ENCODE measurements around the gene TTLL6.
"Not testable (repeated sequence)": the region's sequence is repeated elsewhere in the genome, so short reads cannot be mapped to it uniquely, and the experiment has no call there.

TTLL6 gene

DNA sequence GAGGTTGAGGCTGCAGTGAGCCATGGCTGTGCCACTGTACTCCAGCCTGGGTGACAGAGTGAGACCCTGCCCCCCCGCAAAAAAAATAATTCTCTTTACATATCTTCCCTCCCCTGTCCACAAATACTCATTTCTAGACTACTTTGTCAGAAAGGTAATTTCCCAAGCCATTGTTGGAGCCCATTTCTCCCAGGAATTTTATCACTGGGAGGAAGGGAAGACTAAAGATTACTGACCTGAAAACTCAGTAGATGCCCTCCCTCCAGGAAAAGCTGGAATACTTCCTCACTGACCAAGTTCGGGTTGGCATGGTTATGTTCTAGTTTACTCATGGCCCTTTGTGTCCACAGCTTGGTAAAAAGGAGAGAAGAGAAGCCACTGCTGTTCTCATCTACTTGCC lies 17.9 kb upstream of the TTLL6 start:
- Histone ChIP-seq H3K4me1 (ENCODE audit: control insufficient read depth, insufficient read depth, low read length) (peaks cover 3% of the 10 kb centered on the region), H3K27ac (ENCODE audit: low read depth, low read length) (no peak overlapping the region), H3K9ac (ENCODE audit: low read length) (no peak overlapping the region), H3K27me3 (ENCODE audit: control insufficient read depth, insufficient read depth, low read length) (no peaks in the 10 kb centered on the region), H3K36me3 (ENCODE audit: control insufficient read depth, insufficient read depth, low read length) (no peaks in the 10 kb centered on the region), H3K4me3 (ENCODE audit: low read length) (no peak overlapping the region)

- Histone ChIP-seq H3K4me1 (ENCODE audit: control insufficient read depth, insufficient read depth, low read length) (peaks cover 3% of the 10 kb centered on the region), H3K9ac (ENCODE audit: low read length) (peak overlapping the region; percentile 7), H3K4me3 (ENCODE audit: low read length) (peak overlapping the region; percentile 89), H3K27me3 (ENCODE audit: control insufficient read depth, insufficient read depth, low read length) (no peaks in the 10 kb centered on the region), H3K27ac (ENCODE audit: low read depth, low read length) (peak overlapping the region; percentile 1), H3K36me3 (ENCODE audit: control insufficient read depth, insufficient read depth, low read length) (no peaks in the 10 kb centered on the region)
These were observed 14.5 kb upstream of the TTLL6 start for GRCh38 chr17:48831549-48831883.

DNA sequence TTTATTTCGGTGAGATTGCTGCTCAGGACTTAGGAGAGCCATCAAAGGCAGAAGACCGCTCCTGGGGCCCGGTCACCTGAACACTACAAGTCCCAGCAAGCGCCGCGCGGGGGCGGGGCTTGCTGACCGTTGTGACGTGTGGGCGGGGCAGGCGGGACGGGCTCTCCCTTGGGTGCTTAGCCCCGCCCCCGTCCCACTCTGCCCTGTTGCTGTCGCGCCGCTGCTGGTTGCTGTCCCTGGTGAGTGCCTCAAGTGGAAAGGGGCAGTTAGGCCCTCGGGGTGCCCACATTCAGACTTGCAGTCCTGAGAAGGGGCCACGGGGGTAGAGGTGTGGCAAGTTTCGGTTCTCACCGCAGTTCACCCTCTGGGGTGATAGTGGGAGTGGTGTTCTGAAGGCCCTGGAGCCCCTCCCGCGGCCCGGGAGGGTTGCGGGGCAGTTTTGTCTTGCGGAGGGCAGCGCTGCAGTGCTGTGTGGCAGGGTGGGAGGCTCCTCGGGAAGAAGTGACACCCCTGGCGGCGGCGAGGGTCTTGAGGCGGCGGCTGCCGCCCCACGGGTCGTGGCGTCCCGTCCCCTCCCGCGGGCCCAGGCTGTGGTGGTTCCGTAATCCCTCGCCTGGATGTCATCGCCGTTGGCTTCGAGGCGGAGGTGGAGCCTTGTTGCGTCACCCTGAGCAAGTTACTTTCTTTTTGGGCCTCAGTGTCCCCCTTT lies 14.0 kb upstream of the TTLL6 start, which contains the start of gene CALCOCO2:
Gene CALCOCO2 (plus strand): TSS at position 196 of the 709 bp plus-strand sequence. CDS start 10,673 bp downstream, outside the sequence.
- H3K27me3 ChIP-seq (ENCODE audit: control insufficient read depth, insufficient read depth, low read length) = no peaks in the 10 kb centered on the region
- peaks cover 3% of the 10 kb centered on the region for H3K4me1 ChIP-seq (ENCODE audit: control insufficient read depth, insufficient read depth, low read length)
- H3K36me3 ChIP-seq (ENCODE audit: control insufficient read depth, insufficient read depth, low read length) = no peaks in the 10 kb centered on the region
- H3K9ac ChIP-seq (ENCODE audit: low read length) = peak within 1 kb of the TSS; percentile 96
- peak within 1 kb of the TSS; percentile 89 for H3K4me3 ChIP-seq (ENCODE audit: low read length)
- H3K27ac ChIP-seq (ENCODE audit: low read depth, low read length) = peak within 1 kb of the TSS; percentile 93

GRCh38 chr17:48825446-48826381 lies 8.7 kb upstream of the TTLL6 start:
- Histone ChIP-seq H3K36me3 (ENCODE audit: control insufficient read depth, insufficient read depth, low read length) (no peaks in the 10 kb centered on the region), H3K27me3 (ENCODE audit: control insufficient read depth, insufficient read depth, low read length) (no peaks in the 10 kb centered on the region), H3K9ac (ENCODE audit: low read length) (no peak overlapping the region), H3K4me1 (ENCODE audit: control insufficient read depth, insufficient read depth, low read length) (no peaks in the 10 kb centered on the region), H3K4me3 (ENCODE audit: low read length) (no peak overlapping the region), H3K27ac (ENCODE audit: low read depth, low read length) (no peak overlapping the region)

- not testable (repeated sequence) for H3K4me3 ChIP-seq (ENCODE audit: low read length); H3K9ac ChIP-seq (ENCODE audit: low read length)
These were observed 3.9 kb upstream of the TTLL6 start for GRCh38 chr17:48820936-48821335.

DNA sequence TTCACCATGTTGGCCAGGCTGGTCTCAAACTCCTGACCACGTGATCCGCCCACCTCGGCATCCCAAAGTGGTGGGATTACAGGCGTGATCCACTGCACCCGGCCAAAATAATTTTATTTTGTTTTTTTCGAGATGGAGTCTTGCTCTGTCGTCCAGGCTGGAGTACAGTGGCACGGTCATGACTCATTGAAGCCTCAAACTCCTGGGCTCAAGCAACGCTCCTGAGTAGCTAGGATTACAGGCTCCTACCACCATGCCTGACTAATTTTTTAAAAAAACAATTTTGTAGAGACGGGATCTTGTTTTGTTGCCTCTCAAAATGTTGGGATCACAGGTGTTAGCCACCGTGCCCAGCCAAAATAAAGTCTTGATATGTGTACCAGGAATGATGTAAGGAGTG lies 2.4 kb upstream of the TTLL6 start:
- no peaks in the 10 kb centered on the region for H3K27me3 ChIP-seq (ENCODE audit: control insufficient read depth, insufficient read depth, low read length)

More at GRCh38 chr17:48820936-48821335, 3.9 kb upstream of the TTLL6 start:
- not testable (repeated sequence) for H3K27me3 ChIP-seq (ENCODE audit: control insufficient read depth, insufficient read depth, low read length); H3K27ac ChIP-seq (ENCODE audit: low read depth, low read length); H3K4me1 ChIP-seq (ENCODE audit: control insufficient read depth, insufficient read depth, low read length); H3K36me3 ChIP-seq (ENCODE audit: control insufficient read depth, insufficient read depth, low read length)

DNA sequence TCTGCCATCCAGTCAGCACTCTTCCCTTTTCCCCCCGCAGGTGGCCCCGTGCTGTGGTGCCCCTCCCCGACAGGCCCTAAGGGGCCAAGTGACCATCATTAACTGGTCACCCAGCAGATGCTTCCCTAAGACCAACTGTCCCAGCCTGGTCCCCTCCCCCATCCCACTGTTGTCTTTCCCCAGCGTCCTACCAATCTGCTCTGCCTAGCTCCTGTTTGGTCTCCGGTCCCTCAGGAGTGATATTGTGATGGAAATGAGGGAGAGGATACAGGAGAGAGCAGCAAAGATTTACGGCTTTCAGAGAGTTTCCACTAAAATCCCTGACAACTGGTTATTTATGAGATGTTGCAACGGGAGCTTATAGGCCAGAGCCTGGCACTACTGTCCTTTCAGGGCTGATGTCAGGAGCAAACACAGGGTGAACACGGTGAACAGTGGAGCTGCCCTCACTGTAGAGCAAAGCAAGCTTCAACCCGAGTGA lies 1.4 kb upstream of the TTLL6 start:
- Histone ChIP-seq H3K4me3 (ENCODE audit: low read length) (no peak overlapping the region), H3K27ac (ENCODE audit: low read depth, low read length) (no peak overlapping the region), H3K36me3 (ENCODE audit: control insufficient read depth, insufficient read depth, low read length) (no peaks in the 10 kb centered on the region), H3K9ac (ENCODE audit: low read length) (peak overlapping the region; percentile 26), H3K4me1 (ENCODE audit: control insufficient read depth, insufficient read depth, low read length) (peaks cover 4% of the 10 kb centered on the region), H3K27me3 (ENCODE audit: control insufficient read depth, insufficient read depth, low read length) (no peaks in the 10 kb centered on the region)

More for the DNA sequence above, 2.4 kb upstream of the TTLL6 start:
- no peak overlapping the region for H3K4me3 ChIP-seq (ENCODE audit: low read length)
- peaks cover 4% of the 10 kb centered on the region for H3K4me1 ChIP-seq (ENCODE audit: control insufficient read depth, insufficient read depth, low read length)
- no peak overlapping the region for H3K27ac ChIP-seq (ENCODE audit: low read depth, low read length)
- H3K9ac ChIP-seq (ENCODE audit: low read length) = no peak overlapping the region
- no peaks in the 10 kb centered on the region for H3K36me3 ChIP-seq (ENCODE audit: control insufficient read depth, insufficient read depth, low read length)

DNA sequence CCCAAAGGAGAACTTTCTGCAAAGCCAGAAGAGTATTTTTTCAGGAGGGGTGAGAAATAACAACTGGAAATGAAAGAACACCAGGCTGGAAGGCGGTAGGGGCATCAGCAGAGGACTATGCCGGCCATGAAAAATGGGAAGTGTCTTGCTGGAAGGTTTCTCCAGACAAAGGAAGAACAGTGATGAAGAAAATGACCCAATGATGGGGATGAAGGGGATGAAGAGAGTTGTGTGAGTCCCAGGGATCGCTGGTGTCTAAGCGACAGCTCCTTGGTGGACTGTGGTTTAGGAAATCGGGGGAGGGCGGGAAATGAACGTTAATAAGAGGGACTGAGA lies 623 bp downstream of the TTLL6 start:
- Histone ChIP-seq H3K9ac (ENCODE audit: low read length) (peak overlapping the region; percentile 37), H3K4me3 (ENCODE audit: low read length) (peak overlapping the region; percentile 73), H3K27me3 (ENCODE audit: control insufficient read depth, insufficient read depth, low read length) (no peaks in the 10 kb centered on the region), H3K27ac (ENCODE audit: low read depth, low read length) (no peak overlapping the region), H3K4me1 (ENCODE audit: control insufficient read depth, insufficient read depth, low read length) (peaks cover 4% of the 10 kb centered on the region), H3K36me3 (ENCODE audit: control insufficient read depth, insufficient read depth, low read length) (no peaks in the 10 kb centered on the region)

GRCh38 chr17:48815311-48815710 lies 1.7 kb downstream of the TTLL6 start:
- H3K36me3 ChIP-seq (ENCODE audit: control insufficient read depth, insufficient read depth, low read length) = no peaks in the 10 kb centered on the region
- no peak overlapping the region for H3K27ac ChIP-seq (ENCODE audit: low read depth, low read length)
- no peak overlapping the region for H3K4me3 ChIP-seq (ENCODE audit: low read length)
- H3K9ac ChIP-seq (ENCODE audit: low read length) = no peak overlapping the region
- peaks cover 4% of the 10 kb centered on the region for H3K4me1 ChIP-seq (ENCODE audit: control insufficient read depth, insufficient read depth, low read length)
- no peaks in the 10 kb centered on the region for H3K27me3 ChIP-seq (ENCODE audit: control insufficient read depth, insufficient read depth, low read length)

DNA sequence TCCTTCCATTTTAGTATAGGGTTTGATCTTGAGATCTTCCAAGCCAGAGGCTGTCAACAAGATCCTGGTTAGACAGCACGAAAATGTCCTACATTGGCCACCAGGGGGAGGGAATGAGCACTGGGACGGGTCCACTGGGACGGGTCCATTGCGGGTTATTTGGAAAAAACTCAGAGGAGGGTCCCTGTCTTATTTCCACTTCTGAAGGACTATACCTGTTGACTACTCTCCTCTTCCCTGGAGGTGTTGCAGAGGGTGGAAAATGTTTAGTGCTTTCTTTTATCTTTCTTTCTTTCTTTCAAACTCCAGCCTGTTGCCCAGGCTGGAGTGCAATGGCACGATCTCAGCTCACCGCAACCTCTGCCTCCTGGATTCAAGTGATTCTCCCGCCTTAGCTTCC lies 2.5 kb downstream of the TTLL6 start:
- Histone ChIP-seq H3K9ac (ENCODE audit: low read length) (no peak overlapping the region), H3K4me3 (ENCODE audit: low read length) (no peak overlapping the region), H3K27me3 (ENCODE audit: control insufficient read depth, insufficient read depth, low read length) (no peaks in the 10 kb centered on the region), H3K36me3 (ENCODE audit: control insufficient read depth, insufficient read depth, low read length) (no peaks in the 10 kb centered on the region), H3K27ac (ENCODE audit: low read depth, low read length) (no peak overlapping the region), H3K4me1 (ENCODE audit: control insufficient read depth, insufficient read depth, low read length) (peaks cover 4% of the 10 kb centered on the region)

DNA sequence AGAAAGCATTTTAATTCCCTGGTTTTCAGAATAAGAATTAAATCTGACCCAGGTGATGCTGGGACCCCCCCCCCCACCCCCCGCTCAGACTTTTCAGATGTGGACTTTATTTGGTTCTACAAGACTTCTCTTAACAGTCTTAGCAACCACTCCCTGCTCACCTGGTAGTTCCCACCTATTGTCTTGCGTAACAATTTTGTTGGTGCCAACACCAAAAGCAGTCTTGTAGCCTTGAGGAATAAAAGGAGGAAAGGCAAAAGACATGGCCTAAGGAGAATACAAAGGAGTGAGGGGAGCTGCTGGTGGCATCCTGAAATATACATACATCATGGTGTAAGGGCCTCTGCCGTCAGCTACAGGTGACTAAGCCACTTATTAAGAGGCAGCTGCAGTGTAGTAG lies 5.0 kb downstream of the TTLL6 start:
- H3K4me3 ChIP-seq (ENCODE audit: low read length) = no peak overlapping the region
- no peak overlapping the region for H3K27ac ChIP-seq (ENCODE audit: low read depth, low read length)
- H3K27me3 ChIP-seq (ENCODE audit: control insufficient read depth, insufficient read depth, low read length) = no peaks in the 10 kb centered on the region
- H3K4me1 ChIP-seq (ENCODE audit: control insufficient read depth, insufficient read depth, low read length) = no peaks in the 10 kb centered on the region
- no peak overlapping the region for H3K9ac ChIP-seq (ENCODE audit: low read length)
- H3K36me3 ChIP-seq (ENCODE audit: control insufficient read depth, insufficient read depth, low read length) = no peaks in the 10 kb centered on the region

DNA sequence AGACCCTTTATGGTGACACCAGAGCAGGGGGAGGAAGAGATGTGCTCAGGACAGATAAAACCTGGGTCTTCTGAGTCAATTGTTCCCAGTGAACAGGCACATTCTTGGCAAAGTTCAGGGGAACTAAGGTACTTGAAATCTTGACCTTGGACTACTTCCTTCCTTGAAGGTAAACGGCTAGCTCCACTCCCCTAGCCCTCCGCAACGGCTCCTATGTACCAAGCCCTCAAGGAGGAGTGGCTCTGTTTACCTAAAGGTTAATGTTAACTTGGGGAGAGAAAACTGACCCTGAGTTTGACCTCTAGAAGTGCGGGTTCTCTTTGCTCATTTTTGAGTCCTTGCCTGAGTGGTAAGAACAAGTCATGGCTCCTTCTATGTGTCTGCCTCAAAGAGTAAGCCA lies 7.8 kb downstream of the TTLL6 start:
- Histone ChIP-seq H3K4me3 (ENCODE audit: low read length) (no peak overlapping the region), H3K36me3 (ENCODE audit: control insufficient read depth, insufficient read depth, low read length) (no peaks in the 10 kb centered on the region), H3K4me1 (ENCODE audit: control insufficient read depth, insufficient read depth, low read length) (no peaks in the 10 kb centered on the region), H3K9ac (ENCODE audit: low read length) (no peak overlapping the region), H3K27me3 (ENCODE audit: control insufficient read depth, insufficient read depth, low read length) (peaks cover 2% of the 10 kb centered on the region), H3K27ac (ENCODE audit: low read depth, low read length) (no peak overlapping the region)
